Neural progenitor cell (in vitro differentiated cells): Measurements from ENCODE around the gene UTS2B. TPM values are rescaled to one million over a fixed set of nuclear protein-coding genes. Genes with fewer than 3 reads are reported as not detected.

Experiments used
- DNase-seq: peaks from one replicate; pipeline ENCODE4 v3.0.0-alpha.2; 2016; ENCODE audit warnings: low spot score
- H2AFZ ChIP-seq: fragments of 200-600 bp; sonication (generic); replicated peaks from 2 replicates; pipeline ENCODE4 v1.6.1; 2016; ENCODE audit warnings: antibody characterized with exemption
- H3F3A ChIP-seq: fragments of 200-600 bp; sonication (generic); 2 replicates; pipeline ENCODE4 v1.6.1; 2016; ENCODE audit warnings: antibody characterized with exemption, low read depth
- H3K27ac ChIP-seq: fragments of 200-600 bp; sonication (generic); 2 replicates; pipeline ENCODE4 v1.5.1; 2016; ENCODE audit warnings: mild to moderate bottlenecking
- H3K27me3 ChIP-seq: fragments of 200-600 bp; sonication (generic); 2 replicates; pipeline ENCODE4 v1.6.1; 2016; ENCODE audit warnings: mild to moderate bottlenecking, moderate library complexity
- H3K36me3 ChIP-seq: fragments of 200-600 bp; sonication (generic); 2 replicates; pipeline ENCODE4 v1.5.1; 2016
- H3K4me1 ChIP-seq: fragments of 200-600 bp; sonication (generic); 2 replicates; pipeline ENCODE4 v1.6.1; 2016; ENCODE audit warnings: mixed run types
- H3K4me2 ChIP-seq: fragments of 200-600 bp; sonication (generic); 2 replicates; pipeline ENCODE4 v1.6.1; 2016
- H3K4me3 ChIP-seq: fragments of 200-600 bp; sonication (generic); 2 replicates; pipeline ENCODE4 v1.5.1; 2016
- H3K79me2 ChIP-seq: fragments of 200-600 bp; sonication (generic); 2 replicates; pipeline ENCODE4 v1.6.1; 2016; ENCODE audit warnings: low read depth
- H3K9ac ChIP-seq: fragments of 200-600 bp; sonication (generic); 2 replicates; pipeline ENCODE4 v1.6.1; 2016
- H3K9me3 ChIP-seq: fragments of 200-600 bp; sonication (generic); 2 replicates; pipeline ENCODE4 v1.5.1; 2016; ENCODE audit warnings: low read depth
- H4K20me1 ChIP-seq: fragments of 200-600 bp; sonication (generic); 2 replicates; pipeline ENCODE4 v1.6.1; 2016; ENCODE audit warnings: low read depth
- H3K27ac Mint-ChIP-seq: 3 replicates; pipeline ENCODE4 v1.8.0; 2021; ENCODE audit warnings: mixed read lengths
- H3K27me3 Mint-ChIP-seq: 2 replicates; pipeline ENCODE4 v1.8.0; 2022; ENCODE audit warnings: low read depth, mild to moderate bottlenecking, inconsistent platforms, moderate library complexity, mixed read lengths; ENCODE audit not compliant: insufficient read depth
- H3K36me3 Mint-ChIP-seq: 3 replicates; pipeline ENCODE4 v1.8.0; 2021; ENCODE audit warnings: mixed read lengths
- H3K4me1 Mint-ChIP-seq: 3 replicates; pipeline ENCODE4 v1.8.0; 2021; ENCODE audit warnings: mixed read lengths
- H3K4me3 Mint-ChIP-seq: 3 replicates; pipeline ENCODE4 v1.8.0; 2021; ENCODE audit warnings: mild to moderate bottlenecking, moderate library complexity, mixed read lengths
- H3K9me3 Mint-ChIP-seq: 3 replicates; pipeline ENCODE4 v1.8.0; 2020; ENCODE audit warnings: mixed read lengths
- EZH2 ChIP-seq: fragments of 200-600 bp; sonication (generic); IDR thresholded peaks from 2 replicates; pipeline ENCODE4 v1.6.1; 2017; ENCODE audit warnings: antibody characterized with exemption, mild to moderate bottlenecking, moderate library complexity
- EZH2phosphoT487 ChIP-seq: fragments of 200-600 bp; sonication (generic); IDR thresholded peaks from 2 replicates; pipeline ENCODE4 v1.6.1; 2017; ENCODE audit warnings: antibody characterized with exemption
- total RNA-seq: library from RNA; depleted of rRNA; stranded (reverse); fragments of >200 nt; gene quantifications from 2 replicates; pipeline ENCODE4 v1.2.3, GENCODE V29; 2015; ENCODE audit warnings: low replicate concordance
- TF ChIP-seq, protein P1 (sequence below): fragments of 200-600 bp; sonication (generic); IDR thresholded peaks from 2 replicates; pipeline ENCODE4 v1.5.1; 2017; ENCODE audit warnings: antibody characterized with exemption, mild to moderate bottlenecking

UTS2B gene
- total RNA-seq, 1 donor from 2014 or later: not detected

DNA sequence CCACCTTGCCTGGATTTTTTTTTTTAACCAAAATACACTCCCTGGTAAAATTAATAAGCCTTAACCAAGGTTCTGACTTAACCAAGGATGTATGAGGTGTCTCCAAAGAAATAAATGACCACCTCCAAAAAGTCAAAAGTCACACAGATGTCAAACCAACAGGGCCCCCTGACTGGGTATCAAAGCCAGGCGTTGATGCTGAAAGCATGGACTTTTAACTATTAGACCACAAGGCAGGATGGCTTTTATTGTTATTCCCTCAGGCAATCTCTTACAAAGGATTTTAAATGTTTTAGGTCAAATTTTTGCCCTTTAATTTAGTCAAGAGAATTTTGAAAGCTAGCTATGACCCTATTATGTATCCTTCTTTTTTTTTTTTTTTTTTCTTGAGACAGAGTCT lies 70.8 kb downstream of the UTS2B start:
- Mint-ChIP-seq H3K27me3 (peaks cover 5% of the 10 kb centered on the region), H3K36me3 (no peaks in the 10 kb centered on the region), H3K9me3 (peaks cover 2% of the 10 kb centered on the region), H3K4me3 (no peak overlapping the region), H3K27ac (no peak overlapping the region), H3K4me1 (peaks cover 31% of the 10 kb centered on the region)
- H3K4me1 ChIP-seq: peaks cover 60% of the 10 kb centered on the region
- TF ChIP-seq, protein P1, sequence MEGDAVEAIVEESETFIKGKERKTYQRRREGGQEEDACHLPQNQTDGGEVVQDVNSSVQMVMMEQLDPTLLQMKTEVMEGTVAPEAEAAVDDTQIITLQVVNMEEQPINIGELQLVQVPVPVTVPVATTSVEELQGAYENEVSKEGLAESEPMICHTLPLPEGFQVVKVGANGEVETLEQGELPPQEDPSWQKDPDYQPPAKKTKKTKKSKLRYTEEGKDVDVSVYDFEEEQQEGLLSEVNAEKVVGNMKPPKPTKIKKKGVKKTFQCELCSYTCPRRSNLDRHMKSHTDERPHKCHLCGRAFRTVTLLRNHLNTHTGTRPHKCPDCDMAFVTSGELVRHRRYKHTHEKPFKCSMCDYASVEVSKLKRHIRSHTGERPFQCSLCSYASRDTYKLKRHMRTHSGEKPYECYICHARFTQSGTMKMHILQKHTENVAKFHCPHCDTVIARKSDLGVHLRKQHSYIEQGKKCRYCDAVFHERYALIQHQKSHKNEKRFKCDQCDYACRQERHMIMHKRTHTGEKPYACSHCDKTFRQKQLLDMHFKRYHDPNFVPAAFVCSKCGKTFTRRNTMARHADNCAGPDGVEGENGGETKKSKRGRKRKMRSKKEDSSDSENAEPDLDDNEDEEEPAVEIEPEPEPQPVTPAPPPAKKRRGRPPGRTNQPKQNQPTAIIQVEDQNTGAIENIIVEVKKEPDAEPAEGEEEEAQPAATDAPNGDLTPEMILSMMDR: no peak
- TF ChIP-seq EZH2 (no peak), EZH2phosphoT487 (no peak)
- H2AFZ ChIP-seq: no peak overlapping the region
- no peak for DNase-seq
- no peak overlapping the region for H3K4me3 ChIP-seq
- H3K4me2 ChIP-seq: no peak overlapping the region
- H3K79me2 ChIP-seq: no peaks in the 10 kb centered on the region
- no peaks in the 10 kb centered on the region for H3K27me3 ChIP-seq
- H3K27ac ChIP-seq: no peak overlapping the region
- no peaks in the 10 kb centered on the region for H3K36me3 ChIP-seq
- H3K9me3 ChIP-seq: no peaks in the 10 kb centered on the region
- no peaks in the 10 kb centered on the region for H4K20me1 ChIP-seq
- peaks cover 18% of the 10 kb centered on the region for H3F3A ChIP-seq
- H3K9ac ChIP-seq: no peak overlapping the region

GRCh38 chr3:191257286-191257685 lies 73.0 kb downstream of the UTS2B start:
- Histone ChIP-seq H3K9ac (no peak overlapping the region), H3K27me3 (no peaks in the 10 kb centered on the region), H3K4me2 (no peak overlapping the region), H2AFZ (no peak overlapping the region), H4K20me1 (no peaks in the 10 kb centered on the region), H3K4me3 (no peak overlapping the region), H3K27ac (no peak overlapping the region), H3K4me1 (peaks cover 58% of the 10 kb centered on the region), H3K36me3 (no peaks in the 10 kb centered on the region), H3F3A (peaks cover 23% of the 10 kb centered on the region), H3K79me2 (no peaks in the 10 kb centered on the region), H3K9me3 (no peaks in the 10 kb centered on the region)
- Mint-ChIP-seq H3K36me3 (no peaks in the 10 kb centered on the region), H3K4me1 (peaks cover 31% of the 10 kb centered on the region), H3K27ac (no peak overlapping the region), H3K4me3 (no peak overlapping the region), H3K27me3 (peaks cover 5% of the 10 kb centered on the region), H3K9me3 (peaks cover 2% of the 10 kb centered on the region)
- TF ChIP-seq EZH2 (no peak), EZH2phosphoT487 (no peak)
- TF ChIP-seq, protein P1: no peak
- no peak for DNase-seq

DNA sequence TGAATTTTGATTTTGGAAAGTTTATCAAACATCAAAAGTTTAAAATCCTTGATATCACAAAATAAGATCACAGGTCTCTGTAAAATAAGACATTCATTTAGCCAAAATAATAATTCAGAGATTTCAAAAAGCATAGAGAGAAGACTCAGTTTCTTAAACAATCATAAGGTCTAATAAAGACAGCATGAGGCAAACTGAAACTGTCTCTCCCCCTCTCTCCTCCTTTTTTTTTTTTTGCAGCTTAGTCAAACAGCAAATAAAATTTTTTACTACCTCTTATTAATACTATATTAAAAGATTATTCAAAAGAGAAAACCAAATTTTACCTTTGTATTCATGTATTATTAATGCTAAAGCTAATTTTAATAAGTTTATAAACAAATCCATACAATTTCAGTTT lies 73.9 kb downstream of the UTS2B start:
- Histone ChIP-seq H3K27ac (no peak overlapping the region), H3F3A (peaks cover 20% of the 10 kb centered on the region), H3K79me2 (no peaks in the 10 kb centered on the region), H2AFZ (no peak overlapping the region), H3K36me3 (no peaks in the 10 kb centered on the region), H3K27me3 (no peaks in the 10 kb centered on the region), H3K9ac (no peak overlapping the region), H3K4me1 (peaks cover 55% of the 10 kb centered on the region), H3K4me2 (no peak overlapping the region), H3K9me3 (no peaks in the 10 kb centered on the region), H3K4me3 (no peak overlapping the region), H4K20me1 (no peaks in the 10 kb centered on the region)
- Mint-ChIP-seq H3K27me3 (peaks cover 5% of the 10 kb centered on the region), H3K9me3 (peaks cover 2% of the 10 kb centered on the region), H3K4me3 (no peak overlapping the region), H3K36me3 (no peaks in the 10 kb centered on the region), H3K4me1 (peaks cover 30% of the 10 kb centered on the region), H3K27ac (no peak overlapping the region)
- TF ChIP-seq, protein P1: no peak
- TF ChIP-seq EZH2phosphoT487 (no peak), EZH2 (no peak)
- DNase-seq: no peak
